ENCODE measurements around the gene FCHO1.

GRCh38 chr19:17794412-17794730 lies 43.1 kb downstream of the FCHO1 start:
- TF ChIP-seq CTCF (optimal IDR thresholded peaks at IDR 0.05 in 1 of 3, IDR thresholded peaks at IDR 0.05 in 1 of 3, conservative IDR thresholded peaks at IDR 0.05 in 1 of 3; ENCODE audit: extremely low read depth in 1 of 3, insufficient read depth in 2 of 3, low read length in 3 of 3): no peak
- no peak for TF ChIP-seq EZH2 (IDR thresholded peaks at IDR 0.05; ENCODE audit: low read length)

All from keratinocyte (primary cell).